Adipocyte (in vitro differentiated cells): ENCODE results near the gene CARS1.

Experiments
- DNase-seq: peaks from one replicate; pipeline ENCODE4 v3.0.0-alpha.2; 2015; ENCODE audit warnings: low read depth
- H3K27me3 ChIP-seq: replicated peaks from 2 replicates; pipeline ENCODE4 v1.7.0; 2013; ENCODE audit warnings: mild to moderate bottlenecking, low read length, moderate library complexity; ENCODE audit not compliant: control insufficient read depth, insufficient read depth
- H3K36me3 ChIP-seq: 2 replicates; pipeline ENCODE4 v1.7.0; 2013; ENCODE audit warnings: low read length, mild to moderate bottlenecking, moderate library complexity; ENCODE audit not compliant: control insufficient read depth, insufficient read depth, severe bottlenecking
- H3K4me1 ChIP-seq: 2 replicates; pipeline ENCODE4 v1.7.0; 2013; ENCODE audit warnings: mild to moderate bottlenecking, low read length, moderate library complexity; ENCODE audit not compliant: control insufficient read depth, insufficient read depth
- H3K4me3 ChIP-seq: 2 replicates; pipeline ENCODE4 v1.7.0; 2013; ENCODE audit warnings: mild to moderate bottlenecking, low read length, moderate library complexity
- H3K9ac ChIP-seq: 2 replicates; pipeline ENCODE4 v1.7.0; 2013; ENCODE audit warnings: mild to moderate bottlenecking, low read length, moderate library complexity
- H3K9me3 ChIP-seq: 2 replicates; pipeline ENCODE4 v1.7.0; 2013; ENCODE audit warnings: mild to moderate bottlenecking, low read length, moderate library complexity; ENCODE audit not compliant: control insufficient read depth

CARS1 gene

DNA sequence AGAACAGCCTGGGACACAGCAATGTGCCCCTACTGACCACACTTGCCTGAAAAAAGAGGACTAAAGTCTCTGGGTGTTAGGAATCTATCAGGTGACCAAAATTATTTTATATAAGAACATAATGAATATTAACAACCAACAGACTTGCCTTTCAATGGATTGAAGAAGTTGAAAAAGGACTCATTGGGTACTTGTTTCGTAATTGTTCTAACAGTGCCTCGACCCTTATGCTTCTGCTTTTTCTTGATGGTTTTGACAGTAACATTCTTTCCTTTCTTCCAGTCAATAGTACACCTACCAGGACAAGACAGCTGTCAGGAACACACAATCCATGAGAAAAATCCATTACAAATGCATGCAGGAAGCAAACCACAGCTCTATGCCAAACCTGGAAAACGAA lies 99.0 kb downstream of the CARS1 start:
- H3K9me3 ChIP-seq = no peaks in the 10 kb centered on the region
- DNase-seq = no peak
- peaks cover 92% of the 10 kb centered on the region for H3K36me3 ChIP-seq
- no peak overlapping the region for H3K9ac ChIP-seq
- no peaks in the 10 kb centered on the region for H3K4me1 ChIP-seq
- no peak overlapping the region for H3K4me3 ChIP-seq
- H3K27me3 ChIP-seq = no peaks in the 10 kb centered on the region

DNA sequence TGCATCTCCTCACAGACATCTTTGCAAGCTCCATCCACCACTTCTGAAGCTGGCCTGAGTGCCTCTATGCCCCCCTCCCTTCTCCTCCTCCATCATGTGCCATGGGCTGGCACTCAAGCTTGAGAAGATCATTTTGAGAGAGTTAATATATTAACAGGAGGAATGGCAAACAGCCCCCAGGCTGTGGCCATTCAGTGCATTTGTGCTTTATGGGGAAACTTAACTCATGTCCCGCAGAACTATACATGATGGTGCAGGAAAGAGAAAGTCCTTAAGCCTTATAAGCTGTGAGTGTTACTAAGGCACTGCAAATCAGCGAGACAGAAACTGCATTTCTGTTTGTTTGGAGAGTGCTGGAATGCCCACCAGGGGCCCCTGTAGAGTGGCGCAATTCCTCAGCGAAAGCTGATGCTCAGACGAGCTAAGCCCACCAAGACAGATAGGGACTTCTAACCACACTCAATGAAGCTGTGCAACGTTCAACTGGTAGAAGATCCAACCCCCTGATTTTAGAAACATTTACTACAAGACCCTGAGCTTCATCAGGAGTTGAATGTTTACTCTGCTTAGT lies 101.2 kb downstream of the CARS1 start:
- Histone ChIP-seq H3K9ac (no peak overlapping the region), H3K9me3 (no peaks in the 10 kb centered on the region), H3K4me1 (peaks cover 5% of the 10 kb centered on the region), H3K27me3 (no peaks in the 10 kb centered on the region), H3K4me3 (no peak overlapping the region), H3K36me3 (peaks cover 100% of the 10 kb centered on the region)
- no peak for DNase-seq

DNA sequence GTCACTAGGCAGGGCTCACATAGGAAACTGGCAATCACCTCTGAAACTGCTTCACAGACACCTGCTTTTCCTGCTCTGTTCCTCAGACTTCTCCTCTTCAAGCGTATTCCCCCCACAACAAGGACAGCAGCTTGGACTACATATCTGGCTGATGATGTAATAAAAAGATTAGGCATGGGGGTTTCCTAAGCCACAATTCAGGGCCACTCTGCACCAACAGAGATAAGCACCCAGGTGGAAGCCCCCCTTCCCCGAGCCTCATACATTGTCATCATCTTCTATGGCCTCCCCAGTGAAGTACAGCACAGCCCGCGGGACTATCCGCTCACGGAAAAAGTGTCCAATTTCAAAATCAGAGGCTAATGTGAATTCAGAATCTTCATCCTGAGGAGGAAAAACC lies 103.0 kb downstream of the CARS1 start:
- Histone ChIP-seq H3K9ac (no peak overlapping the region), H3K36me3 (peaks cover 100% of the 10 kb centered on the region)
- no peak for DNase-seq

DNA sequence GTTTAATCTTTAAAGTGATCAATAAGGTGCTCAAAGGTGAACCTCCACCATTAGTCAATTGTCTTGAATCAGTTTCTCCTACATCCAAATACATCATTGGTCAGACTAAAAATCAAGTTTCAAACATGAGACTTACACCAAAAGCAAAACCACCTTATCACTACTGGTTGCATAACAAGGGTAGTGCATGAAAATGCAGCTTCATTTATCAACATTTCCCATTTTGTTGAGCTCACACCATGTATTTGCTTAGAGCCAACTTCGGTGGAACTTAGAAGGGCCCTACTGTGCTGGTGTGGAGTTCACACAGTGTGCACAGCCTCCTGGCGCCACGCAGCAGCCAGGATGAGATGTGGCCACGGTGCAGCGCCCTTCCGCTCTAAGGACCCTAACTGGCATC lies 104.9 kb downstream of the CARS1 start:
- Histone ChIP-seq H3K27me3 (no peaks in the 10 kb centered on the region), H3K36me3 (peaks cover 94% of the 10 kb centered on the region), H3K9me3 (no peaks in the 10 kb centered on the region), H3K9ac (no peak overlapping the region), H3K4me3 (no peak overlapping the region), H3K4me1 (peaks cover 6% of the 10 kb centered on the region)
- DNase-seq = no peak

More for the DNA sequence above, 103.0 kb downstream of the CARS1 start:
- Histone ChIP-seq H3K9me3 (no peaks in the 10 kb centered on the region), H3K4me1 (peaks cover 6% of the 10 kb centered on the region), H3K27me3 (no peaks in the 10 kb centered on the region), H3K4me3 (no peak overlapping the region)

DNA sequence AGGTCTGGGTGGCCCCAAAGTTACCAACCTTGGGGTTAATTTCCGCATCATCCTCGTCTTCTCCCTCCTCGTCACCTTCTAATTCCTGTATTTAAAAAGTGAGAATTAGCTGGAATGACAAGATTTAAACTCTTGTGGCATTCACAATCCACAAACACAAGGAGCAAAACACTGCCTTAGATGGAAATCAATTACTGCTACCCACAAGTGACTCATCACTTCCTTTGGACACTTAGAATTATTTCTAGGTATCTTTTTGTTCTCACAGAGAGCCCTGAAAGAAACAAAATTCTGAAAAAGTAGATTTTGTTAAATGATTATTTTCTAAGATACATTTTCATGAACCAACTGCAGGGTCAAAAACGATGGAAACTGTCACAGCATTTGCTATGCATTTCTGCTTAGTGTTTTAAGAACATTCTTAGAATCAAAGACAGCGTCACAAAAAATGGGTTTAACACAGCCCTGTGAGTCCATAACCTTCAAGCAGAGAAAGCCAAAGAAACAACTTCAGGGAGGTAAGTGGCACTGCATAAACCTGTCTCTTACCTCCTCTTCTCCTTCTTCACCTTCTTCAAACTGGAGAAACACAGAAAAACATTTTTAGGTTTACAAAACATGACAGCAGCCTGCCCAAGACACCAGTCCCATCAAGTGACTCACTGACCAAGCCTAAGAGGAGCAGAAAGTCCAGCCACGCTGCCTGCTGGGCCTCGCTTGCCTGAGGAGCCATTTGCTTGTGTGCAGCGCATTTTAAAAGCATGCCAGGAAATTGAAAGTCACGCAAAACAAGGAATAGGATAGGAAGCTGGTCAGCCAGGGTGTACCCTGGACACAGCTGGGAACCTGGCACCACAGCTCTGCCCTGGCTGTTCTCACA lies 105.8 kb downstream of the CARS1 start:
- no peak overlapping the region for H3K9ac ChIP-seq
- no peak overlapping the region for H3K4me3 ChIP-seq
- peaks cover 6% of the 10 kb centered on the region for H3K4me1 ChIP-seq
- peak; percentile 38 for DNase-seq
- H3K27me3 ChIP-seq = no peaks in the 10 kb centered on the region
- H3K9me3 ChIP-seq = no peaks in the 10 kb centered on the region
- H3K36me3 ChIP-seq = peaks cover 89% of the 10 kb centered on the region
